ENCODE results near the gene GDPD5.

Gene GDPD5

DNA sequence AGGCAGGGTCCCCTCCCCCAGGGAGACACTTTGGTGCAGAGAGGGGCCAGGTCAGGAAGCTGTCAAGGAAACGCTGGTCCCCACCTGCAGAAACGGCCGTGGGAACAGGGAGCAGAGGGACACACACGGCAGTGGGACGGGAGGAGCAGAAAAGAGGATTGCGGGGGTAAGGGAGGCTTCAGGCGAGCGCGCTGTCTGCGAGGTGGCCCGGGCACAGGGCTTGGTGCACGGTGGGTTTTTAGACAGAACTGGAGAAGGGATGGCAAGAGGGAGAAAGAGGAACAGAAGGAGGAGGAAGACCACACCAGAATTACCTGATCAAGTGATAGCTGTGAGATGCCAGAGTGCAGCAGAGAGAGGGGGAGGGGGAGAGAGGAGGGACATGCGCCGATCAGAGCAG, 86.7 kb downstream of the GDPD5 start:
- no peak for DNase-seq (ENCODE audit: low read depth)
- H3K4me3 ChIP-seq (replicated peaks; ENCODE audit: low read depth, low read length) = no peak overlapping the region
- TF ChIP-seq, protein P1, sequence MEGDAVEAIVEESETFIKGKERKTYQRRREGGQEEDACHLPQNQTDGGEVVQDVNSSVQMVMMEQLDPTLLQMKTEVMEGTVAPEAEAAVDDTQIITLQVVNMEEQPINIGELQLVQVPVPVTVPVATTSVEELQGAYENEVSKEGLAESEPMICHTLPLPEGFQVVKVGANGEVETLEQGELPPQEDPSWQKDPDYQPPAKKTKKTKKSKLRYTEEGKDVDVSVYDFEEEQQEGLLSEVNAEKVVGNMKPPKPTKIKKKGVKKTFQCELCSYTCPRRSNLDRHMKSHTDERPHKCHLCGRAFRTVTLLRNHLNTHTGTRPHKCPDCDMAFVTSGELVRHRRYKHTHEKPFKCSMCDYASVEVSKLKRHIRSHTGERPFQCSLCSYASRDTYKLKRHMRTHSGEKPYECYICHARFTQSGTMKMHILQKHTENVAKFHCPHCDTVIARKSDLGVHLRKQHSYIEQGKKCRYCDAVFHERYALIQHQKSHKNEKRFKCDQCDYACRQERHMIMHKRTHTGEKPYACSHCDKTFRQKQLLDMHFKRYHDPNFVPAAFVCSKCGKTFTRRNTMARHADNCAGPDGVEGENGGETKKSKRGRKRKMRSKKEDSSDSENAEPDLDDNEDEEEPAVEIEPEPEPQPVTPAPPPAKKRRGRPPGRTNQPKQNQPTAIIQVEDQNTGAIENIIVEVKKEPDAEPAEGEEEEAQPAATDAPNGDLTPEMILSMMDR (IDR thresholded peaks at IDR 0.05; ENCODE audit: low read length, missing control alignments) = no peak

DNA sequence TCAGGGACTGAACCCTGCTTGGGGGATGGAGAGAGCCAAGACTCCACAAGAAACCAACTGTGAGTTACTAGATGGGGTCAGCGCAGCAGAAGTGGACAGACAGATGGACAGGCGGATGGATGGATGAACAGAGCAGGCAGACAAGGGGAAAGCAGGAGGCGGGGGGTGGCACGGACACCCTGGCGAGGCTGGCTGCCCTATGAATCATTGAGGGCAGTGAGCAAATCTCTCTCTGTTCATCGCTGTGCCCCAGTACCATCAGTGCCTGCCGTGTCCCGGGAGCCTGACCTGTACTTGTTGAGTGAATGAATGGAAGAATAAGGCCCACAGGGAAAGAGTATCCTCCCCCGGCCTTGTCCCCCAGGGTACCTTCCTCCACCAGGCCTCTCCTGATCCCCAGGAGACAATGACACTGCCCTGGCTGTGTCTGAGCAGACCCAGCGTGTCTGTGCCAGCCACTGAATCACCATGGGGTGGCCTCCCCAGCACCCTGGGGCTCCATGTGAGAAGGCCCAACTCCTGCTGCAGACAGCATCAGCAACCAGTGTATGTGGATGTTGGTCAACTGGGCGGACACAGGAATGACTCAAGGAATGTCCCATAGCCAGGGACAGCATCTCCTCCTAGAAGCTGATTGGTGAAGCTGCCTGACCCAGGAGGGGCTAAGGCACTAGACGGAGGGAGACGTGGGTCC, 87.6 kb downstream of the GDPD5 start:
- DNase-seq (ENCODE audit: low read depth) = no peak
- TF ChIP-seq, protein P1 (IDR thresholded peaks at IDR 0.05; ENCODE audit: low read length, missing control alignments) = no peak
- H3K4me3 ChIP-seq (replicated peaks; ENCODE audit: low read depth, low read length) = no peak overlapping the region

- TF ChIP-seq, protein P1 (IDR thresholded peaks at IDR 0.05; ENCODE audit: low read length, missing control alignments) = no peak
- no peak overlapping the region for H3K4me3 ChIP-seq (replicated peaks; ENCODE audit: low read depth, low read length)
- DNase-seq (ENCODE audit: low read depth) = no peak
Measured at GRCh38 chr11:75436806-75437205, 88.9 kb downstream of the GDPD5 start.

DNA sequence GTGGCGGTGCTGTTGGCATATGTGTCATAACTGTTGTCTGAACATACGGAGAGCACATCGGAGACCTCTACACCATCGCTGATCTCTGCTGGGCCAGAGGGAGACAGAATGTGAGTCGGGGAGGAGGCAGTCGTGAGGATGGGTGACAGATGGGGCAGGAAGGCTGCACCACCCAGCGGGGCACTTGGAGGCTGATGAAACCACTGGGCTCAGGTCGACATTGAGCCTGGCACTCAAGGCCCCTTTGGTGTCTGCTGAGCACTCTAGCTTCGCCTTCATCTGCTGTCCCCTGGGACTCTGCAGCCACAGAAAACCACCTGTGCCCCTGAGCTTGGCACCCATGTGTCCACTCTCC, 90.2 kb downstream of the GDPD5 start:
- TF ChIP-seq, protein P1 (IDR thresholded peaks at IDR 0.05; ENCODE audit: low read length, missing control alignments) = no peak
- H3K4me3 ChIP-seq (replicated peaks; ENCODE audit: low read depth, low read length) = no peak overlapping the region
- DNase-seq (ENCODE audit: low read depth) = no peak

DNA sequence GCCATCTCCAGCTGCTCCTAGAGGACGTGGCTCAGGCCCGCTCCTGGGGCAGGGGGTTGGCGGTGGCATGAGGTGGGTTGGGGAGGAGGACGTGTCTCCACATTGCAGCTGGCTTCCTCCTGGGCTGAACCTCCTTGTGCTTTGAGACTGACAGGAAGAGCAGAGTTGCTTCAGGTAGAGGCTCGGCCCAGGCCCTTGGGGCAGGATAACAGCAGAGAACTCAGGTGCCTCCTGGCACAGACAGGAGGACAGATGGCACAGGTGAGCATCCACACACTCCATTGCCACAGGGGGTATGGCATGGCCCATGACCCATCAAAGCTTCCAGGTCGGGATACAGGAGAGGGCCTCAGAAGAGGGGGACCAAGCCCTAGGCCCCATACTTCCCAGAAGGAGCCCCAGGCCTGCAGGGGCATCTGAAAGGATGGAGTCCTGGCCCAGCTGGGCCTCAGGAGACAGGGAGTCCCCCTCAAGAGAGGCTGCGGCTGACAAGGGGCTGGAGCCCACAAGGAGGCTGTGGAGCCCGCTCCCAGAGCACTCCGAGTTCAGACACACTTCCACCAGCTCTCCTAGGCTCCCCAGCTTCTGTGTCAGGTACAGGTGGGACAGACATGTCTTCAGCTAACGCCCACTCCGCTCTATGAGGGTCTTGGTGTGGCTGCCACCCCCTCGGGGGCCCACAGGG, 90.7 kb downstream of the GDPD5 start:
- DNase-seq (ENCODE audit: low read depth) = no peak
- TF ChIP-seq, protein P1 (IDR thresholded peaks at IDR 0.05; ENCODE audit: low read length, missing control alignments) = no peak
- H3K4me3 ChIP-seq (replicated peaks; ENCODE audit: low read depth, low read length) = no peak overlapping the region

GRCh38 chr11:75434051-75434450, 91.7 kb downstream of the GDPD5 start:
- DNase-seq (ENCODE audit: low read depth) = no peak
- TF ChIP-seq, protein P1 (IDR thresholded peaks at IDR 0.05; ENCODE audit: low read length, missing control alignments) = no peak
- no peak overlapping the region for H3K4me3 ChIP-seq (replicated peaks; ENCODE audit: low read depth, low read length)

DNA sequence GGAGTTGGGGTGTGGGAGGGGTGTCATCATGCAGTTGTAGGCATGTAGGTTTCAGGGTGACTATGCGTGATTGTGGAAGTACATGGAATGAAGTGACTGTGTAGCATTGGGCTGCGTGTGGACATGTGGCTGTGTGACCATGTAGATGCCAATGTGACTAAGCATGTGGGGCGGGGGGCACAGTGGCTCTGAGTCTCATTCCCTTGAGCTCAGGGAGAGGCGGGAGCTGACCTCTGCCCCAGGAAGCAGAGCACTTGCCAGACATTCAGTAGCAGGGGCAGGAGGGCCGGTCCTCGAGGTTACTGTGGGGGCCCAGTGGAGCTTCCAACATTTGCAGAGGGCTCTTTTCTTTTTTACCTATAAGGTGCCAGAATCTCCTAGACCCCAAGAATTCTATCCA, 92.3 kb downstream of the GDPD5 start:
- H3K4me3 ChIP-seq (replicated peaks; ENCODE audit: low read depth, low read length) = no peak overlapping the region
- no peak for DNase-seq (ENCODE audit: low read depth)
- TF ChIP-seq, protein P1 (IDR thresholded peaks at IDR 0.05; ENCODE audit: low read length, missing control alignments) = no peak
